HG03558 (cell line): ENCODE results near the gene DERL2.

Experiments
- ATAC-seq: cut with Tn5 transposase; IDR thresholded peaks from one replicate; pipeline ENCODE4 v1.9.1; 2021; ENCODE audit warnings: moderate number of reproducible peaks; ENCODE audit not compliant: unreplicated experiment; ENCODE audit errors: extremely low read depth

Gene DERL2

GRCh38 chr17:5485270-5486205, at the start of gene DERL2:
Gene DERL2, minus strand, starts transcription at chr17:5486178. Its CDS starts 17 bp downstream, at chr17:5486161.
- ATAC-seq, result no peak

- no peak for ATAC-seq
Measured at GRCh38 chr17:5535436-5535835, 49.5 kb upstream of the DERL2 start.

GRCh38 chr17:5533486-5534315, 47.7 kb upstream of the DERL2 start:
- no peak for ATAC-seq

- ATAC-seq, result no peak
Measured at GRCh38 chr17:5532581-5532980, 46.6 kb upstream of the DERL2 start.

GRCh38 chr17:5531085-5531418, 45.1 kb upstream of the DERL2 start:
- no peak for ATAC-seq

- ATAC-seq, result no peak
Measured at GRCh38 chr17:5530265-5531084, 44.5 kb upstream of the DERL2 start.

GRCh38 chr17:5527601-5528250, 41.7 kb upstream of the DERL2 start:
- no peak for ATAC-seq

GRCh38 chr17:5526821-5527598, 41.0 kb upstream of the DERL2 start:
- no peak for ATAC-seq

- no peak for ATAC-seq
Measured at GRCh38 chr17:5523249-5523648, 37.3 kb upstream of the DERL2 start.

- no peak for ATAC-seq
Measured at GRCh38 chr17:5522476-5522875, 36.5 kb upstream of the DERL2 start.

- no peak for ATAC-seq
Measured at GRCh38 chr17:5516060-5516792, 30.2 kb upstream of the DERL2 start.

- ATAC-seq, result no peak
Measured at GRCh38 chr17:5514976-5515375, 29.0 kb upstream of the DERL2 start.

GRCh38 chr17:5513628-5514027, 27.6 kb upstream of the DERL2 start:
- no peak for ATAC-seq

- ATAC-seq, result no peak
Measured at GRCh38 chr17:5511401-5512225, 25.6 kb upstream of the DERL2 start.

GRCh38 chr17:5510771-5511170, 24.8 kb upstream of the DERL2 start:
- no peak for ATAC-seq

- no peak for ATAC-seq
Measured at GRCh38 chr17:5509482-5509881, 23.5 kb upstream of the DERL2 start.

GRCh38 chr17:5508810-5509209, 22.8 kb upstream of the DERL2 start:
- ATAC-seq, result no peak

- no peak for ATAC-seq
Measured at GRCh38 chr17:5506307-5506706, 20.3 kb upstream of the DERL2 start.
